HG02973 (cell line): ENCODE results near the gene RAB3IP.
A peak's percentile ranks its signal among the peaks of the same experiment; 100 is the strongest.

Experiments used
- ATAC-seq: cut with Tn5 transposase; IDR thresholded peaks from one replicate; pipeline ENCODE4 v1.9.1; 2021; ENCODE audit warnings: moderate library complexity; ENCODE audit not compliant: unreplicated experiment

RAB3IP gene

GRCh38 chr12:69738351-69739286 lies at the start of gene RAB3IP:
TSS of gene RAB3IP (plus strand) at chr12:69738860. CDS start at chr12:69755409, 16,549 bp downstream.
- peak; percentile 79 for ATAC-seq

GRCh38 chr12:69689638-69690037 lies 49.0 kb upstream of the RAB3IP start:
- no peak for ATAC-seq

GRCh38 chr12:69694123-69694522 lies 44.5 kb upstream of the RAB3IP start:
- no peak for ATAC-seq

- ATAC-seq = no peak
These were observed 40.6 kb upstream of the RAB3IP start for GRCh38 chr12:69698054-69698453.

- no peak for ATAC-seq
These were observed 39.7 kb upstream of the RAB3IP start, which contains the start of gene BEST3 for GRCh38 chr12:69698769-69699540. TSS of gene BEST3 (minus strand) at chr12:69699303. CDS start at chr12:69697798, 1,505 bp downstream.

GRCh38 chr12:69701826-69702225 lies 36.8 kb upstream of the RAB3IP start:
- ATAC-seq = no peak

GRCh38 chr12:69703146-69703642 lies 35.5 kb upstream of the RAB3IP start:
- ATAC-seq = no peak

- no peak for ATAC-seq
These were observed 34.3 kb upstream of the RAB3IP start for GRCh38 chr12:69704357-69704756.

- ATAC-seq = peak; percentile 48
These were observed 30.0 kb upstream of the RAB3IP start for GRCh38 chr12:69708649-69709048.

GRCh38 chr12:69712826-69713225 lies 25.8 kb upstream of the RAB3IP start:
- ATAC-seq = no peak

GRCh38 chr12:69714542-69714941 lies 24.1 kb upstream of the RAB3IP start:
- ATAC-seq = no peak

- no peak for ATAC-seq
These were observed 19.0 kb upstream of the RAB3IP start for GRCh38 chr12:69719336-69720316.

- ATAC-seq = no peak
These were observed 17.9 kb upstream of the RAB3IP start for GRCh38 chr12:69720750-69721149.

- ATAC-seq = no peak
These were observed 11.7 kb upstream of the RAB3IP start for GRCh38 chr12:69726922-69727321.

- ATAC-seq = no peak
These were observed 6.6 kb upstream of the RAB3IP start for GRCh38 chr12:69732088-69732487.

- no peak for ATAC-seq
These were observed 5.0 kb upstream of the RAB3IP start for GRCh38 chr12:69733638-69734037.

- ATAC-seq = peak; percentile 34
These were observed 879 bp downstream of the RAB3IP start for GRCh38 chr12:69739287-69740191.

- ATAC-seq = no peak
These were observed 5.4 kb downstream of the RAB3IP start for GRCh38 chr12:69744109-69744508.

- no peak for ATAC-seq
These were observed 12.8 kb downstream of the RAB3IP start for GRCh38 chr12:69751476-69751875.
